Measurements from ENCODE around the gene COX6A2.

The COX6A2 gene

GRCh38 chr16:31472709-31473203 is 44.6 kb upstream of the COX6A2 start:
- Histone ChIP-seq H3K4me3 (no peak overlapping the region), H3K27ac (no peak overlapping the region), H3K9me3 (ENCODE audit: low read depth, low read length) (no peaks in the 10 kb centered on the region), H3K36me3 (ENCODE audit: insufficient read depth, low read length) (no peaks in the 10 kb centered on the region), H3K9ac (ENCODE audit: insufficient read length) (no peak overlapping the region)
- no peak for DNase-seq (ENCODE audit: low read depth, low spot score)
- TF ChIP-seq POLR2AphosphoS5 (IDR thresholded peaks at IDR 0.05; ENCODE audit: borderline replicate concordance, low read depth, low read length) (no peak), FOXP2 (optimal IDR thresholded peaks at IDR 0.05; ENCODE audit: control extremely low read depth, extremely low read length, insufficient read depth) (no peak), EZH2 (IDR thresholded peaks at IDR 0.05) (no peak)

GRCh38 chr16:31471875-31472708 is 43.9 kb upstream of the COX6A2 start, which contains the start of gene TGFB1I1:
Gene TGFB1I1 (plus strand): TSS chr16:31472152. CDS start chr16:31472189, 37 bp downstream.
- Histone ChIP-seq H3K9ac (ENCODE audit: insufficient read length) (no peak within 1 kb of the TSS), H3K36me3 (ENCODE audit: insufficient read depth, low read length) (no peaks in the 10 kb centered on the region), H3K9me3 (ENCODE audit: low read depth, low read length) (no peaks in the 10 kb centered on the region), H3K27ac (no peak within 1 kb of the TSS), H3K4me3 (no peak within 1 kb of the TSS)
- DNase-seq (ENCODE audit: low read depth, low spot score): no peak
- TF ChIP-seq EZH2 (IDR thresholded peaks at IDR 0.05) (no peak), FOXP2 (optimal IDR thresholded peaks at IDR 0.05; ENCODE audit: control extremely low read depth, extremely low read length, insufficient read depth) (no peak), POLR2AphosphoS5 (IDR thresholded peaks at IDR 0.05; ENCODE audit: borderline replicate concordance, low read depth, low read length) (no peak)

- TF ChIP-seq FOXP2 (optimal IDR thresholded peaks at IDR 0.05; ENCODE audit: control extremely low read depth, extremely low read length, insufficient read depth) (no peak), POLR2AphosphoS5 (IDR thresholded peaks at IDR 0.05; ENCODE audit: borderline replicate concordance, low read depth, low read length) (no peak), EZH2 (IDR thresholded peaks at IDR 0.05) (no peak)
- H3K4me3 ChIP-seq: no peak overlapping the region
- DNase-seq (ENCODE audit: low read depth, low spot score): no peak
- no peaks in the 10 kb centered on the region for H3K36me3 ChIP-seq (ENCODE audit: insufficient read depth, low read length)
- no peak overlapping the region for H3K9ac ChIP-seq (ENCODE audit: insufficient read length)
- H3K9me3 ChIP-seq (ENCODE audit: low read depth, low read length): no peaks in the 10 kb centered on the region
- no peak overlapping the region for H3K27ac ChIP-seq
These were observed 43.2 kb upstream of the COX6A2 start for GRCh38 chr16:31471241-31471874.

GRCh38 chr16:31470615-31471014 is 42.5 kb upstream of the COX6A2 start:
- H3K9ac ChIP-seq (ENCODE audit: insufficient read length): no peak overlapping the region

GRCh38 chr16:31467858-31468257 is 39.7 kb upstream of the COX6A2 start:
- TF ChIP-seq FOXP2 (optimal IDR thresholded peaks at IDR 0.05; ENCODE audit: control extremely low read depth, extremely low read length, insufficient read depth) (no peak), POLR2AphosphoS5 (IDR thresholded peaks at IDR 0.05; ENCODE audit: borderline replicate concordance, low read depth, low read length) (no peak), EZH2 (IDR thresholded peaks at IDR 0.05) (no peak)
- H3K36me3 ChIP-seq (ENCODE audit: insufficient read depth, low read length): no peaks in the 10 kb centered on the region
- H3K9me3 ChIP-seq (ENCODE audit: low read depth, low read length): no peaks in the 10 kb centered on the region
- H3K9ac ChIP-seq (ENCODE audit: insufficient read length): no peak overlapping the region
- DNase-seq (ENCODE audit: low read depth, low spot score): no peak
- H3K27ac ChIP-seq: no peak overlapping the region
- H3K4me3 ChIP-seq: no peak overlapping the region

More at GRCh38 chr16:31470615-31471014, 42.5 kb upstream of the COX6A2 start:
- no peak for DNase-seq (ENCODE audit: low read depth, low spot score)
- Histone ChIP-seq H3K27ac (no peak overlapping the region), H3K36me3 (ENCODE audit: insufficient read depth, low read length) (no peaks in the 10 kb centered on the region), H3K4me3 (no peak overlapping the region), H3K9me3 (ENCODE audit: low read depth, low read length) (no peaks in the 10 kb centered on the region)
- TF ChIP-seq POLR2AphosphoS5 (IDR thresholded peaks at IDR 0.05; ENCODE audit: borderline replicate concordance, low read depth, low read length) (no peak), FOXP2 (optimal IDR thresholded peaks at IDR 0.05; ENCODE audit: control extremely low read depth, extremely low read length, insufficient read depth) (no peak), EZH2 (IDR thresholded peaks at IDR 0.05) (no peak)

GRCh38 chr16:31467151-31467773 is 39.1 kb upstream of the COX6A2 start:
- H3K4me3 ChIP-seq: no peak overlapping the region
- TF ChIP-seq POLR2AphosphoS5 (IDR thresholded peaks at IDR 0.05; ENCODE audit: borderline replicate concordance, low read depth, low read length) (no peak), FOXP2 (optimal IDR thresholded peaks at IDR 0.05; ENCODE audit: control extremely low read depth, extremely low read length, insufficient read depth) (no peak), EZH2 (IDR thresholded peaks at IDR 0.05) (no peak)
- no peaks in the 10 kb centered on the region for H3K9me3 ChIP-seq (ENCODE audit: low read depth, low read length)
- no peak overlapping the region for H3K27ac ChIP-seq
- DNase-seq (ENCODE audit: low read depth, low spot score): no peak
- H3K36me3 ChIP-seq (ENCODE audit: insufficient read depth, low read length): no peaks in the 10 kb centered on the region
- no peak overlapping the region for H3K9ac ChIP-seq (ENCODE audit: insufficient read length)

GRCh38 chr16:31466381-31466841 is 38.3 kb upstream of the COX6A2 start:
- no peak overlapping the region for H3K4me3 ChIP-seq
- H3K27ac ChIP-seq: no peak overlapping the region
- TF ChIP-seq FOXP2 (optimal IDR thresholded peaks at IDR 0.05; ENCODE audit: control extremely low read depth, extremely low read length, insufficient read depth): no peak
- no peak for TF ChIP-seq POLR2AphosphoS5 (IDR thresholded peaks at IDR 0.05; ENCODE audit: borderline replicate concordance, low read depth, low read length)
- TF ChIP-seq EZH2 (IDR thresholded peaks at IDR 0.05): no peak
- H3K36me3 ChIP-seq (ENCODE audit: insufficient read depth, low read length): no peaks in the 10 kb centered on the region
- no peaks in the 10 kb centered on the region for H3K9me3 ChIP-seq (ENCODE audit: low read depth, low read length)
- DNase-seq (ENCODE audit: low read depth, low spot score): no peak
- no peak overlapping the region for H3K9ac ChIP-seq (ENCODE audit: insufficient read length)
